OCI-LY3 (cell line): ENCODE measurements around the gene CNTNAP2.

Source experiments
- H2AFZ ChIP-seq: fragments of 200-600, 300-600 bp; shearing (Covaris generic); 2 replicates; pipeline ENCODE4 v1.6.0; 2014; ENCODE audit warnings: antibody characterized with exemption, low read depth, low read length
- H3K27ac ChIP-seq: fragments of 200-600, 300-600 bp; sonication (generic); 2 replicates; pipeline ENCODE4 v1.5.1; 2014; ENCODE audit warnings: mild to moderate bottlenecking, low read length, moderate library complexity, mixed read lengths
- H3K27me3 ChIP-seq: fragments of 200-600, 300-600 bp; sonication (generic); 2 replicates; pipeline ENCODE4 v1.6.1; 2014; ENCODE audit warnings: low read depth, low read length, mixed read lengths
- H3K36me3 ChIP-seq: fragments of 200-600, 300-600 bp; sonication (generic); replicated peaks from 2 replicates; pipeline ENCODE3; 2014; ENCODE audit warnings: low read depth, low read length, mixed read lengths
- H3K4me1 ChIP-seq: fragments of 300-600, 200-600 bp; sonication (generic); 2 replicates; pipeline ENCODE4 v1.6.1; 2014; ENCODE audit warnings: low read length, mixed read lengths
- H3K4me2 ChIP-seq: fragments of 200-600, 300-600 bp; sonication (generic); 2 replicates; pipeline ENCODE4 v1.6.1; 2014; ENCODE audit warnings: low read length, mixed read lengths
- H3K4me3 ChIP-seq: fragments of 300-600, 200-600 bp; sonication (generic); 2 replicates; pipeline ENCODE4 v1.5.1; 2014; ENCODE audit warnings: antibody characterized with exemption, mild to moderate bottlenecking, low read length, moderate library complexity
- H3K79me2 ChIP-seq: fragments of 300-600, 200-600 bp; shearing (Covaris generic); 2 replicates; pipeline ENCODE4 v1.6.1; 2014; ENCODE audit warnings: mild to moderate bottlenecking, low read length, mixed read lengths
- H3K9ac ChIP-seq: fragments of 300-600, 200-600 bp; shearing (Covaris generic); 2 replicates; pipeline ENCODE4 v1.6.0; 2014; ENCODE audit warnings: mild to moderate bottlenecking, low read length, moderate library complexity
- H3K9me3 ChIP-seq: fragments of 200-600, 300-600 bp; shearing (Covaris generic); 2 replicates; pipeline ENCODE4 v1.6.1; 2014; ENCODE audit warnings: low read length, mixed read lengths; ENCODE audit not compliant: insufficient read depth
- H4K20me1 ChIP-seq: fragments of 200-600, 300-600 bp; sonication (generic); 2 replicates; pipeline ENCODE4 v1.6.1; 2016; ENCODE audit warnings: low read length, mixed read lengths; ENCODE audit not compliant: insufficient read depth
- EZH2phosphoT487 ChIP-seq: fragments of 200-600 bp; shearing (Covaris generic); IDR thresholded peaks from 2 replicates; pipeline ENCODE4 v1.6.1; 2018; ENCODE audit warnings: antibody characterized with exemption, mixed run types, low read depth
- TF ChIP-seq, protein P1 (sequence below): fragments of 200-600, 300-600 bp; sonication (generic); IDR thresholded peaks from 2 replicates; pipeline ENCODE4 v1.5.1; 2014; ENCODE audit warnings: antibody characterized with exemption, low read length, low read depth

CNTNAP2 gene

DNA sequence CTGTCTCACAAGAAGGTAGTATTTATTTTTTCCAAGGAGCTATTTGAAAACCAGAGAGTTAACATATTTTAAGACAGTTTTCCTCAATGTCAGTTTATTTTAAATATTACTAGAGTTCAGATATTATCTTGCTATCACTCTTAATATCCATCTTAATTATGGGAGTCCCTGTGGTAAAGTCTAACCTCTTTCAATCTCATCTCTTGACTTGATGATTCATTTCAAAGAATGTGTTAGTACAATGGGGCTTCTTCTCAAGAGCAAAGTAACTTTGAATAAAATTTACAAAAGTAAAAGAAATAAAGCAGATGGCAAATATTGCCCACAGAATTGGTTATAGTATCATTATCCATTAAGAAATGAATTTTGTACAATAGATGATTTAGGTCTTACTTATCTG is 1742.9 kb downstream of the CNTNAP2 start:
- Histone ChIP-seq H3K4me2 (no peak overlapping the region), H3K4me3 (no peak overlapping the region), H3K9ac (no peak overlapping the region), H3K27me3 (no peaks in the 10 kb centered on the region), H3K27ac (no peak overlapping the region), H3K79me2 (no peaks in the 10 kb centered on the region), H4K20me1 (no peaks in the 10 kb centered on the region), H3K4me1 (no peaks in the 10 kb centered on the region), H2AFZ (no peak overlapping the region), H3K36me3 (no peaks in the 10 kb centered on the region), H3K9me3 (no peaks in the 10 kb centered on the region)
- no peak for TF ChIP-seq EZH2phosphoT487
- TF ChIP-seq, protein P1, sequence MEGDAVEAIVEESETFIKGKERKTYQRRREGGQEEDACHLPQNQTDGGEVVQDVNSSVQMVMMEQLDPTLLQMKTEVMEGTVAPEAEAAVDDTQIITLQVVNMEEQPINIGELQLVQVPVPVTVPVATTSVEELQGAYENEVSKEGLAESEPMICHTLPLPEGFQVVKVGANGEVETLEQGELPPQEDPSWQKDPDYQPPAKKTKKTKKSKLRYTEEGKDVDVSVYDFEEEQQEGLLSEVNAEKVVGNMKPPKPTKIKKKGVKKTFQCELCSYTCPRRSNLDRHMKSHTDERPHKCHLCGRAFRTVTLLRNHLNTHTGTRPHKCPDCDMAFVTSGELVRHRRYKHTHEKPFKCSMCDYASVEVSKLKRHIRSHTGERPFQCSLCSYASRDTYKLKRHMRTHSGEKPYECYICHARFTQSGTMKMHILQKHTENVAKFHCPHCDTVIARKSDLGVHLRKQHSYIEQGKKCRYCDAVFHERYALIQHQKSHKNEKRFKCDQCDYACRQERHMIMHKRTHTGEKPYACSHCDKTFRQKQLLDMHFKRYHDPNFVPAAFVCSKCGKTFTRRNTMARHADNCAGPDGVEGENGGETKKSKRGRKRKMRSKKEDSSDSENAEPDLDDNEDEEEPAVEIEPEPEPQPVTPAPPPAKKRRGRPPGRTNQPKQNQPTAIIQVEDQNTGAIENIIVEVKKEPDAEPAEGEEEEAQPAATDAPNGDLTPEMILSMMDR, result no peak

DNA sequence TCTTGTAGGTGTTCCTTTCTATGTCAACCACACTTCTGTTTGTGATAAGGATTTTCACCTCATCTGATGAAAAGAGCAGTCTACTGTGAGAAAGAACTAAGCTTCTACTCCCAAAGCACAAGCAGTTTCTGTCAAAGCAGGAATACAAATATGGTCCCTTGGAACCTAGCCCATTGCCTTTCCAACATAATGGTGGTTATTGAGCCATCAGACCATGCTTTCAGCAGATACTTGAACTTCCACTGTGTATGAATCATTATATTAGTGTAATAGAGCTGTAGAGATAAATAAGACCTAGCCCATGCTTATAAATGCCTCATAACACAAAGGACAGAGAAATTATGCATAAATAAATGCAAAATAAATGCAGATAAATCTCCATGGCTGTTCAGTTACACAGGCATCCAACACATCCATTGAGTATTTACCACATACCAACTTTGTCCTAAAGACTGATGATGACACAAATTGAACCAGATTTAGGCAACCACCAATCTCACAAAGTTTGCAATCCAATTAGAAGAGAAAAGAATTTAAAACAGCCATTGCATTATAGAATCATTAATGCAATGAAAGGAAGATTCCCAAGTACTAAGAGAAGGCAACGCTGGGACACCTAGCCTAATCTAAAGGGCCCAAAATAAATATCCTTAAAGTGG is 1744.6 kb downstream of the CNTNAP2 start:
- TF ChIP-seq, protein P1, result no peak
- no peak for TF ChIP-seq EZH2phosphoT487
- Histone ChIP-seq H3K79me2 (no peaks in the 10 kb centered on the region), H3K4me3 (no peak overlapping the region), H3K4me2 (no peak overlapping the region), H3K4me1 (no peaks in the 10 kb centered on the region), H3K27ac (no peak overlapping the region), H3K36me3 (no peaks in the 10 kb centered on the region), H3K9me3 (no peaks in the 10 kb centered on the region), H4K20me1 (no peaks in the 10 kb centered on the region), H3K9ac (no peak overlapping the region), H2AFZ (no peak overlapping the region), H3K27me3 (no peaks in the 10 kb centered on the region)

DNA sequence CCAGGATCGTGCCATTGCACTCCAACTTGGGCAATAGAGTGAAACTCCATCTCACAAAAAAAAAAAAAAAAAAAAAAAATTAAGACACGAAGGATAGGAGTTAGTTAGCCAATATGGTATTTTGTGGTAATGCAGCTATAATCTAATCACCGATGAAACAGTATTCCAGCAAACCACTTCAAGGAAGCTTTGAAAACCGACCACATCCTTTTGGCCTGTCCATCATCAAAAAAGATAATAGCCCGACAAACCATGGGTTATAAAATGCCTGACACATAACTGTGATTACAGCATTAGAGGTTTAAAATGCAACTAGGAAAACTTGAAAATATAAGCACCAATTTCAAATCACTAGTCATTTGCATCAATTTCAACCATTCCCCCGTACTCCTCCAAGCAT is 1745.3 kb downstream of the CNTNAP2 start:
- Histone ChIP-seq H3K79me2 (no peaks in the 10 kb centered on the region), H3K27me3 (no peaks in the 10 kb centered on the region), H3K36me3 (no peaks in the 10 kb centered on the region), H4K20me1 (no peaks in the 10 kb centered on the region), H3K9ac (no peak overlapping the region), H3K9me3 (no peaks in the 10 kb centered on the region), H3K27ac (no peak overlapping the region), H3K4me3 (no peak overlapping the region), H3K4me1 (no peaks in the 10 kb centered on the region), H2AFZ (no peak overlapping the region), H3K4me2 (no peak overlapping the region)
- TF ChIP-seq EZH2phosphoT487, result no peak
- TF ChIP-seq, protein P1, result no peak

DNA sequence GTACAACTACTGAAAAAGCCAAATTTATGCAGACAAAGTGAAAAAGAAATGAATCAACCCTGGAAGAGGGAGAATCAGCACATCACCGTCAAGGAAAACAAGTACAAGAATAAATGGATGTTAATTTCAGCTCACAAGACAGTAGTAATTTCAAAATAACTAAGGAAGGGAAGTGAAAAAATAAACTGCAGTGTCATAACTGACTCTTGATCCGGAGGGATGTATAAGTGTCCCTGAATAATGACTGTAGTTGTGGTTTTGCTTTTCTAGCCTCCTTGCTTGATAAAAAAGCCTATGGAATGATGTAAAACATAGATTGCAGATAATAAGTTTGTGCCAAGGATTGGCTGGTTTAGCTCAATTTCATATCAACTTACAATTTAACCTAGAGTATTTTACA is 1752.9 kb downstream of the CNTNAP2 start:
- no peak overlapping the region for H3K4me2 ChIP-seq
- no peak overlapping the region for H3K27ac ChIP-seq
- TF ChIP-seq, protein P1, result no peak
- no peak for TF ChIP-seq EZH2phosphoT487
- no peaks in the 10 kb centered on the region for H3K36me3 ChIP-seq
- H4K20me1 ChIP-seq, result no peaks in the 10 kb centered on the region
- peaks cover 7% of the 10 kb centered on the region; the same call in 1 of the 2 replicates for H3K4me1 ChIP-seq
- no peaks in the 10 kb centered on the region for H3K9me3 ChIP-seq
- no peaks in the 10 kb centered on the region for H3K27me3 ChIP-seq
- H3K9ac ChIP-seq, result no peak overlapping the region
- H3K79me2 ChIP-seq, result no peaks in the 10 kb centered on the region
- H3K4me3 ChIP-seq, result no peak overlapping the region
- H2AFZ ChIP-seq, result no peak overlapping the region
